Measurements from ENCODE around the gene SLC2A2.

DNA sequence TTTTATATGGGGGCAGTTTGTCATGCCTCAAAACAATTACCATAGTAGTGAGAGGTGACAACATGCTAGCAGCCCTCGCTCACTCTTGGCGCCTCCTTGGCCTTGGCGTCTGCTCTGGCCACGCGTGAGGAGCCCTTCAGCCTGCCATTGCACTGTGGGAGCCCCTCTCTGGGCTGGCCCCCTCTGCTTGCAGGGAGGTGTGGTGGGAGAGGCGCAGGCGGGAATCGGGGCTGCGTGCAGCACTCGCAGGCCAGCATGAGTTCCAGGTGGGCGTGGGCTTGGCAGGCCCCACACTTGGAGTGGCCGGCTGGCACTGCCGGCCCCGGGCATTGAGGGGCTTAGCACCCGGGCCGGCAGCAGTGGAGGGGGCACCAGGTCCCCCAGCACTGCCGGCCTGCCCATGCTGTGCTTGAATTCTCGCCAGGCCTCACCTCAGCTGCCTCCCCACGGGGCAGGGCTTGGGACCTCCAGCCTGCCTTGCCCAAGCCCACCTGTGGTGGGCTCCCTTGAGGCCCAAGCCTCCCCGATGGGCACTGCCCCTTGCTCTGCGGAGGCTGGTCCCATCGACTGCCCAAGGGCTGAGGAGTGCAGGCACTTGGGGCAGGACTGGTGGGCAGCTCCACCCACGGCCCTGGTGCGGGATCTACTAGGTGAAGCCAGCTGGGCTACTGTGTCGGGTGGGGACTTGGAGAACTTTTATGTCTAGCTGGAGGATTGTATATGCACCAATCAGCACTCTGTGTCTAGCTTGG, 79.3 kb downstream of the SLC2A2 start:
- TF ChIP-seq, protein P1, sequence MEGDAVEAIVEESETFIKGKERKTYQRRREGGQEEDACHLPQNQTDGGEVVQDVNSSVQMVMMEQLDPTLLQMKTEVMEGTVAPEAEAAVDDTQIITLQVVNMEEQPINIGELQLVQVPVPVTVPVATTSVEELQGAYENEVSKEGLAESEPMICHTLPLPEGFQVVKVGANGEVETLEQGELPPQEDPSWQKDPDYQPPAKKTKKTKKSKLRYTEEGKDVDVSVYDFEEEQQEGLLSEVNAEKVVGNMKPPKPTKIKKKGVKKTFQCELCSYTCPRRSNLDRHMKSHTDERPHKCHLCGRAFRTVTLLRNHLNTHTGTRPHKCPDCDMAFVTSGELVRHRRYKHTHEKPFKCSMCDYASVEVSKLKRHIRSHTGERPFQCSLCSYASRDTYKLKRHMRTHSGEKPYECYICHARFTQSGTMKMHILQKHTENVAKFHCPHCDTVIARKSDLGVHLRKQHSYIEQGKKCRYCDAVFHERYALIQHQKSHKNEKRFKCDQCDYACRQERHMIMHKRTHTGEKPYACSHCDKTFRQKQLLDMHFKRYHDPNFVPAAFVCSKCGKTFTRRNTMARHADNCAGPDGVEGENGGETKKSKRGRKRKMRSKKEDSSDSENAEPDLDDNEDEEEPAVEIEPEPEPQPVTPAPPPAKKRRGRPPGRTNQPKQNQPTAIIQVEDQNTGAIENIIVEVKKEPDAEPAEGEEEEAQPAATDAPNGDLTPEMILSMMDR (IDR thresholded peaks at IDR 0.05) = no peak
- no peak for TF ChIP-seq POLR2A (IDR thresholded peaks at IDR 0.05)

Data from heart left ventricle (tissue), 13 donors.